ENCODE measurements around the gene POLD1.

DNA sequence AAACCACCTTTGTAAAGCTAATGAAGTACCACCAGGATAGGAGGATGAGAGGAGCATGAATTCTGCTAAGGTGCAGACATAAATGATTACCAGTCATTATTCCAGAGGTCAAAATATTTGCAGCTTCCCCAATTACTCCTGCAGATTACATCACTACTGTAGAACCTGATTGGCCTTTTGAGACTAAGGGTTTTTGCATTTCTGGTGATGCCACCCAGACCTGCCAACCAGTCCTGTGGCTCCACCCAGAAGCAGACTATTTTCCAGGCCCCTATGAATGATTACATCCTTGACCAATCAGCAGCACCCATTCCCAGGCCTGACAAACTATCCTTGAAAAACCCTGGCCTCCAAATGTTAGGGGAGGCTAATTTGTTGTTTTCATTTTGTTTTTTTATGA is 43.8 kb upstream of the POLD1 start:
- TF ChIP-seq, protein P1, sequence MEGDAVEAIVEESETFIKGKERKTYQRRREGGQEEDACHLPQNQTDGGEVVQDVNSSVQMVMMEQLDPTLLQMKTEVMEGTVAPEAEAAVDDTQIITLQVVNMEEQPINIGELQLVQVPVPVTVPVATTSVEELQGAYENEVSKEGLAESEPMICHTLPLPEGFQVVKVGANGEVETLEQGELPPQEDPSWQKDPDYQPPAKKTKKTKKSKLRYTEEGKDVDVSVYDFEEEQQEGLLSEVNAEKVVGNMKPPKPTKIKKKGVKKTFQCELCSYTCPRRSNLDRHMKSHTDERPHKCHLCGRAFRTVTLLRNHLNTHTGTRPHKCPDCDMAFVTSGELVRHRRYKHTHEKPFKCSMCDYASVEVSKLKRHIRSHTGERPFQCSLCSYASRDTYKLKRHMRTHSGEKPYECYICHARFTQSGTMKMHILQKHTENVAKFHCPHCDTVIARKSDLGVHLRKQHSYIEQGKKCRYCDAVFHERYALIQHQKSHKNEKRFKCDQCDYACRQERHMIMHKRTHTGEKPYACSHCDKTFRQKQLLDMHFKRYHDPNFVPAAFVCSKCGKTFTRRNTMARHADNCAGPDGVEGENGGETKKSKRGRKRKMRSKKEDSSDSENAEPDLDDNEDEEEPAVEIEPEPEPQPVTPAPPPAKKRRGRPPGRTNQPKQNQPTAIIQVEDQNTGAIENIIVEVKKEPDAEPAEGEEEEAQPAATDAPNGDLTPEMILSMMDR (conservative IDR thresholded peaks at IDR 0.05; ENCODE audit: low read length), result no peak
- no peak for TF ChIP-seq EZH2phosphoT487 (IDR thresholded peaks at IDR 0.05; ENCODE audit: borderline replicate concordance, low read depth, low read length)

All from OCI-LY7 (cell line).